Natural killer cell treated with Interleukin-12 subunit alpha and Interleukin-12 subunit beta and Interleukin-15 and Interleukin-18, amount 100 ng/mL, for 72 hours (primary cell): ENCODE measurements around the gene PDE11A. TPM values are rescaled to one million over a fixed set of nuclear protein-coding genes. Genes with fewer than 3 reads are reported as not detected.

Experiments used
- ATAC-seq, 2 donors: fragments of 150-1000 bp; cut with Tn5 transposase in 1 of 2; sonication (Bioruptor Pico), chemical (Tn5 transposase) in 1 of 2; 2 replicates each; pipeline ENCODE4 v1.10.0; 2021
- DNase-seq: peaks from one replicate; pipeline ENCODE4 v3.0.0; 2022; ENCODE audit warnings: low spot score
- H3K27ac Mint-ChIP-seq, 2 donors: 1 replicate in 1 of 2; 2 replicates in 1 of 2; pipeline ENCODE4 v1.8.0; 2022; ENCODE audit warnings: mixed read lengths in 2 of 2, mild to moderate bottlenecking in 1 of 2, moderate library complexity in 1 of 2
- H3K27me3 Mint-ChIP-seq, 2 donors: 1 replicate in 1 of 2; 2 replicates in 1 of 2; pipeline ENCODE4 v1.8.0; 2022; ENCODE audit warnings: mixed read lengths in 2 of 2
- H3K36me3 Mint-ChIP-seq: one replicate; pipeline ENCODE4 v1.8.0; 2022; ENCODE audit warnings: mixed read lengths
- H3K4me1 Mint-ChIP-seq, 2 donors: 1 replicate in 1 of 2; 2 replicates in 1 of 2; pipeline ENCODE4 v1.8.0; 2022; ENCODE audit warnings: low read depth in 2 of 2, mixed read lengths in 2 of 2, mild to moderate bottlenecking in 1 of 2
- H3K4me3 Mint-ChIP-seq: one replicate; pipeline ENCODE4 v1.8.0; 2022; ENCODE audit warnings: mixed read lengths
- H3K9me3 Mint-ChIP-seq: 2 replicates; pipeline ENCODE4 v1.8.0; 2022; ENCODE audit warnings: mixed read lengths
- total RNA-seq, 2 donors: library from RNA; stranded (reverse); gene quantifications; one replicate each; pipeline ENCODE4 v1.2.3, GENCODE V29; 2022

The PDE11A gene
- total RNA-seq, 2 donors from 2014 or later = not detected

DNA sequence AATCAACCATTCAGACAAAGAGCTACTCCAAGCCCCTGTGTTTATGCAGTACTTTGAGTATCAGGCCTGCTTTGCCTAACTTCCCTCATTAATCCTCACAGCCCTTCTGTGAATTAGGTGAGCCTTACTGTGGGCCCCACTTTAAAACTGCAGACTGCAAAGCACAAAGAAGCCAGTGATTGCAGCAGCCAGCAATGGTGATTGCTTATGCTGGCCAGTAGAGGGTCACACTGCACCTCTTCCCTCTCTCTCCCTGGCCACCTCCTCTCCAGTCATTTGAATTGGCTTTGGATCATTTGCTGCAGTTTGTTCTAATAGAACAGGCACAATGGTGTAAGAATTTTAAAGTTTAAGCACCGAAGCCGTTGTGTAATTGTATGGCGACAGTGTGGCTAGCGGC lies 450.1 kb downstream of the PDE11A start:
- no peaks in the 10 kb centered on the region for H3K36me3 Mint-ChIP-seq
- no peak overlapping the region for H3K4me3 Mint-ChIP-seq
- H3K27ac Mint-ChIP-seq = no peak overlapping the region
- H3K4me1 Mint-ChIP-seq = peaks cover 6 to 12% of the 10 kb centered on the region in 2 donors
- DNase-seq (no peak), ATAC-seq (no peak)
- no peaks in the 10 kb centered on the region for H3K9me3 Mint-ChIP-seq
- H3K27me3 Mint-ChIP-seq = peaks cover 13 to 14% of the 10 kb centered on the region in 2 donors

DNA sequence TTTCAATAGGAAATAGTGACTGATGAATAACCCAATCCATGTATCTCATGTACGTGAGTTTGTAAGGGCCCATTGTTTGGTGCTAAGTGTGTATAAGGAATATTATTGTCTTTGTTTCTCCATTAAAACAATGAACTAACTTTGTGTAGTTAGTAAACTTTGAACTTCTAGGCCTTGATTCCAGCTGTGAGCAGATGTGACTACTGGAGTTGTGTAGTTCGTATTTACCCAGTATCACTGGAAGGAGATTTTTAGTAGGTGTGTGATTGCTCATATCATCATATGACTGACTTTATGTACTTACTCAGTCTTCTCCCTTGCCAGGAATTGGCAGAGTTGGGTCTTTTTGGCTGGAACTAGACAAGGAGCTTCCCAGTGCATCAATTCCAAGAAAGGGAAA lies 452.6 kb downstream of the PDE11A start:
- Mint-ChIP-seq H3K27ac (peak overlapping the region in 1 of 2 donors; percentile 99), H3K27me3 (peaks cover 5 to 6% of the 10 kb centered on the region in 2 donors), H3K4me1 (peaks cover 6 to 12% of the 10 kb centered on the region in 2 donors), H3K9me3 (no peaks in the 10 kb centered on the region), H3K36me3 (no peaks in the 10 kb centered on the region), H3K4me3 (no peak overlapping the region)
- ATAC-seq (no peak), DNase-seq (no peak)

DNA sequence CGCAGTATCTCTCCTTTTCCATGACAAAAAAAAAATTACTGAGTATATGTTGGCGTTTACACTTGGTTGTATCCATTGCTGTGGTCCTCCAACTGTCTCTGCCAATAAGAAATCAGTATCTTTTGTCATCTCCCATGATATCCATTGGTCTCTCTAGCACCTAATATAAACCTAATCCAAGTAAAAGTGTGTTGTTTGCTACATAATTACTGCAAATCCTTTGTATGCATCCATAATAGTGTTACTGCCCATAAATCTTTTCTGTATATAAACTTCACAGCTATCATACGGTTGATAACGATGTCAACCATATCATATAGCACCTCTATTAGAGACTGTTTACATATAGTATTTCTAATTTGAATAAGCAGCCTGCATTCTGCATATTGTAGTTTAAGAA lies 453.1 kb downstream of the PDE11A start:
- H3K4me1 Mint-ChIP-seq = peaks cover 6 to 12% of the 10 kb centered on the region in 2 donors
- DNase-seq = no peak
- H3K27me3 Mint-ChIP-seq = peaks cover 5 to 6% of the 10 kb centered on the region in 2 donors
- H3K9me3 Mint-ChIP-seq = no peaks in the 10 kb centered on the region
- no peaks in the 10 kb centered on the region for H3K36me3 Mint-ChIP-seq
- peak overlapping the region in 1 of 2 donors; percentile 99 for H3K27ac Mint-ChIP-seq
- ATAC-seq = no peak
- H3K4me3 Mint-ChIP-seq = peak overlapping the region; percentile 96

DNA sequence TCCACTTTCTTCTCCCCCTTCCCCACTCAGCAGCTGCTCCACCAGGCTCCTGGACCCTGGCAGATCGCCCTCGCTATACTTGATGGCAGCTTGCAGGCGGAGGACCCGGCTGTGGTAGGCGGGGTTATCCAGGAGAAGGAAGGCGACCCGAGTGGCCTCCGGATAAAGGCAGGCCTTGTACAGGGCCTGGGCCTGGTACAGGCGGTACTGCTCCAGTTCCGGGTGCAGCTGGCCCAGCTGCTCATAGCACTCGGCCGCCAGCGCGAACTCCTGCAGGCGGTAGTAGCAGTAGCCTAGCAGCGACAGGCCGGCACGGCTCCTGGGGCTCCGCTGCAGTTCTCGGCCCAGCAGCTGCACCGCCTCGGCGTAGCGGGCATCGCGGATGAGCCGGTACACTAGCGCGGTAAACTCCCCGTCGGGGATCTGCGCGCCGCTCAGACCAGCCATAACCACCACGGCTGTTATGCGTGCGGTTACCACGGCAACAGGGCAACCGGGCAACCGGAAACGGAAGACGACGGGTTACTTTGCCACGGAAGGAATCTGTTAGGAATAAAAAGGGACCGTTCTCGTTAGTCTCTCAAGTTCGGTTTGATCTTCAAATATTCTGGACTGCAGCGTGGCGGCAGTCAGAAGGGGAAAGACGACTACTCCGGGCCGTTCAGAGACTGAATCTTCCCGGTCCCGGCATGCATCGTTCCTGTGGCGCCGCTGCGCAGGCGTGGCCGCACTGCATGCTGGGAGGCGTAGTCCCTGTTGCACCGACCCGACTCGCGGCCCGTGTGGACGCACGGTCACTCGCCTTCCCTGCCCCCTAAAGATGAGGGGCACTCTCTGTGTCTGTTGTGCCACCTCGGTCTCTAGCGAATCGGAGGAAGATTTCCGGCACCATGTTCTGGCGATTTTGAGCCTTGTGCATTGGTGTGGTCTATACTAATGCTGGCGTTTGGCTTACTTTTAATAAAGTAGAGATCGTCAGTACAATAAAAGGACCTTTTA lies 454.0 kb downstream of the PDE11A start:
- Mint-ChIP-seq H3K4me3 (peak overlapping the region; percentile 96), H3K9me3 (no peaks in the 10 kb centered on the region), H3K27me3 (peaks cover 5 to 6% of the 10 kb centered on the region in 2 donors), H3K27ac (peak overlapping the region; percentile 99), H3K36me3 (no peaks in the 10 kb centered on the region), H3K4me1 (peaks cover 6 to 12% of the 10 kb centered on the region in 2 donors)
- peak; percentile 93 for DNase-seq
- peak; percentile 97 for ATAC-seq

DNA sequence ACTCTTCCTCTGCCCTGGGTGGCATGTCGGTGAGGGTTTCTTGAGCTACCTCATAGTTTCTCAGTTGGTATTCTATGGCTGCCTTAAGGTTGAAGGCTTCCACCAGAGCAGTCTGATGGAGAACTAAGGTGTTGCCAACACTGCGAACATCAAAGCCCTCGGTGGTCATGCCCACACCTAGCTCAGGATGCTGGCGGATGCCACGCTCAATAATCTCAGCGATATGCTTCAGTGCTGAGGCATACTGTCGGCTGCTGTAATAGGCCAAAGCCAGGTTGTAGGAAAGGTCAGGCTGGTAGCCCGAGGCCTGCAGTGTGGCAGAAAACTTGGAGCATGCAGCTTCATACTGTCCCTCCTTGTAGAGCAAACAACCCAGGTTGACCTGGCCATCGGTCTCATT lies 454.7 kb downstream of the PDE11A start:
- no peak for ATAC-seq
- Mint-ChIP-seq H3K4me3 (peak overlapping the region; percentile 96), H3K4me1 (peaks cover 6 to 12% of the 10 kb centered on the region in 2 donors), H3K27me3 (peaks cover 4 to 6% of the 10 kb centered on the region in 2 donors), H3K9me3 (no peaks in the 10 kb centered on the region), H3K36me3 (no peaks in the 10 kb centered on the region), H3K27ac (peak overlapping the region; percentile 99)
- no peak for DNase-seq

DNA sequence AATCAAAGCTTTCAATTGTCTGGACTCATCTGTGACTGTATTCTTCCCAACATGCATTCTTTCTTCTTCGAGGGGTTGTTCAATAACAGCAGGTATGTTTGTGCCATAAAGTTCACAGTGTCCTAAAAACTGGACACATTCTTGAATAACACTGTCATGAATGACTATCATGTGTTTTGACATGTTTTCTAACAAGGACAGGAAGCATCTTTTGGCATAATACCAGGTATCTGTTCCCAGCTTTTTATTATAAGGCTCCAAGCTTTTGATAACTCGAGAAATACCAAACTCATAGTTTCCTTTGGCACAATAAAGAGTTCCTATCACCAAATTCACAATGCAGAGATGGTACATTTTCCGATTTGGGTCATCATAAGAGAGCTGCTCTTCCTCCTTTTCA lies 455.8 kb downstream of the PDE11A start:
- H3K4me1 Mint-ChIP-seq = peaks cover 6 to 12% of the 10 kb centered on the region in 2 donors
- H3K27ac Mint-ChIP-seq = no peak overlapping the region
- no peak overlapping the region for H3K4me3 Mint-ChIP-seq
- H3K9me3 Mint-ChIP-seq = no peaks in the 10 kb centered on the region
- H3K36me3 Mint-ChIP-seq = no peaks in the 10 kb centered on the region
- ATAC-seq (no peak), DNase-seq (no peak)
- peaks cover 0 to 3% of the 10 kb centered on the region in 2 donors for H3K27me3 Mint-ChIP-seq

DNA sequence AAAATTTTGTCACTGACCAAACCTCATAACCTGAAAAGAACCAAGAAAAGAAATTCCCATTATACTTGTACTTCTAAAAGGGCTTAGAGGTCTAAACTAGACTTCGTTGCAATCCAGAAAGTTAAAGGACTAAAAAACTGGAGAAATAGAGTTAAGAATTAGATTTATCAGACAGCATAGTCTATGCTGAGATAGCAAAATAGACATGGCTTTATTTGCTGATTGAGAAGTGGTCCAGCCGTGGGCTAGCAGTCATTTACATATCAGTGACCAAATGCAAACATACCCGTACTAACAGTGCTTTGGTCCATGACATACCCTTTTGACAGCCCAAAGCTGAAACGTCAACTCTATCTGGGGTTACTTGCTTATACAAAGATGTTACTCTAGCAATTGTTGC lies 456.5 kb downstream of the PDE11A start:
- Mint-ChIP-seq H3K9me3 (no peaks in the 10 kb centered on the region), H3K27me3 (peaks cover 0 to 6% of the 10 kb centered on the region in 2 donors), H3K4me3 (no peak overlapping the region), H3K27ac (no peak overlapping the region), H3K36me3 (no peaks in the 10 kb centered on the region), H3K4me1 (peaks cover 6 to 12% of the 10 kb centered on the region in 2 donors)
- no peak for ATAC-seq
- no peak for DNase-seq

DNA sequence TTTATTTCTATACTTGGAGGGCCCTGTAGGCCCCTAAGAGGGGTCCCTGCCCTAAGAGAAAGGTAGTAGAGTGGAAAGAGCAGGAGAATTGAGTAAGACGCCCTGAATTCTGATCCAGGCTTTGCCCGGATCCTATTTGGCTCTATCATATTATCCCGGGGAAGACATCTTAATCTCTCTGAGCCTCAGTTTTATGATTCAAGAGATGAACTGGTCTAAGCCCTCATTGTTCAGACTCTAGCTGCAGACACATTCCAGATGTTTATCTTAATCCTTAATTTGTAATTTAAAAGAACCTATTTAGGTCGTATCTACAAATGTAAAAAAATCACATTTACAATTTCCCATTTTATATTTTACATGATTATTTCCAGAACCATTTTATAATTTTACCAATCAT lies 459.9 kb downstream of the PDE11A start:
- Mint-ChIP-seq H3K27ac (no peak overlapping the region), H3K27me3 (peaks cover 0 to 12% of the 10 kb centered on the region in 2 donors), H3K4me1 (peaks cover 0 to 2% of the 10 kb centered on the region in 2 donors), H3K36me3 (peaks cover 2% of the 10 kb centered on the region), H3K9me3 (no peaks in the 10 kb centered on the region), H3K4me3 (no peak overlapping the region)
- DNase-seq (no peak), ATAC-seq (no peak)

DNA sequence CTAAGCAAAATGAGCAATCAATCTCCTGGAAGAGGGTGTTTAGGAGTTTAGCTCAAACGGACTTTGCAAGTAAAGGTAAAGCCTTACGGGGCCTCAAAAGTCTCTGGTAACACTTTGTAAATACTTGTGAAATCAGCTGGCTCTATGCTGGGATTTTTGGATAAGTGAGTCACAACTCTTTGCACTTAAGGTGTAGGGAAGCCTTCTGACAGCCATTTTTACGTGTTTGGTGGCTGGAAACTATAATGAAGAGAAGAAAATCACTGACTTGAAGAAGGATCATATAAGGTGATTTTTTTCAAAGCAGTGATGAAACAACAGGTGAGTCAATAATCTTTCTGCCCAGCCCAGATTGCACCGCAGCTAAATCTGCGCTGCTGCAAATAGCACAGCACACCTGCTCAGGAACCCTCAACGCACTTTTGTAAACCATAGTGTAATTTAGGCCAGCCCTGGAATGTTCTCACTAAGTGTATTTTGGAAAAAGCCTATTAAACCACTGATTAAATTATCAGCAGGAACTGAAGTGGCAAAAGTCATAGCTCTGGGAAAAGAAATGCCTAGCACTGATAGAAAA lies 461.2 kb downstream of the PDE11A start:
- Mint-ChIP-seq H3K4me1 (peaks cover 0 to 4% of the 10 kb centered on the region in 2 donors), H3K4me3 (no peak overlapping the region), H3K36me3 (peaks cover 4% of the 10 kb centered on the region), H3K27ac (no peak overlapping the region), H3K27me3 (peaks cover 0 to 14% of the 10 kb centered on the region in 2 donors), H3K9me3 (no peaks in the 10 kb centered on the region)
- DNase-seq (no peak), ATAC-seq (no peak)

DNA sequence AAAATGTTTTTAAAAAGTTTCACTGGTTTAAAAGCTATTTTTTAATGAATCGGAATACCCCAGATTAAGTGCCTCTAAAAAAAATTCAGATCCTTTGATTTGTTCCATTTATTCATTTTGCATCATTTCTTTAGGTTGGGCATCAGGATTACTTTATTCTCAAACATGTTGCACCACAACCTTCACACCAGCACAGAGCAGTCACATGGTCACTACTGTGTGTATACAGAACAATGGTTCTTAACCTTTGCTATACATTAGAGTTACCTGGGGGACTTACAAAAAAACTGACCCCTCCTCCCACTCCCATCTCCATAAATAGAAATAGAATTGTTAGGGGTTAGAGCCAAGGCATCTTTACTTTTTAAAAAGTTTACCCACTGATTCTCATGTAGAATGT lies 461.8 kb downstream of the PDE11A start:
- ATAC-seq = no peak
- Mint-ChIP-seq H3K36me3 (peaks cover 4% of the 10 kb centered on the region), H3K27ac (no peak overlapping the region), H3K4me1 (peaks cover 0 to 4% of the 10 kb centered on the region in 2 donors), H3K4me3 (no peak overlapping the region), H3K9me3 (no peaks in the 10 kb centered on the region), H3K27me3 (peaks cover 0 to 11% of the 10 kb centered on the region in 2 donors)
- no peak for DNase-seq

DNA sequence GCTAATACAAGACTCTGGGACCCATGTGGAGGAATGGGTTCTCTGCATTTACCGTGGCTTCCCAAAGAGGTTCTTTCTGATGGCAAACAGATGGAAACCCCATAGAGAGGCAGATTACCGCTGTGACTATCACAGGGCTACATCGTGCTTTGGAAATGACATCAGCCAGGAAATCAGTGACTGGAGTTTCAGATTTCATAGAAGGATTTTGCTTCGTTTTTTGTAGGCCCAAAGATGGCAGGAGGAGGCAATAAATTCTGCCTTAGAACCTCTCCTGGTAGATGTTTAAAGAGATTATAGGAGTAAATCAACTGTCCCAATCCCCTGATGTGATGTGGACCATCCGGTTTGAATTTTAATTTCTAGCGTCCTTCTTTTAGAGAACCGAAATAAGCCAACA lies 465.9 kb downstream of the PDE11A start:
- peaks cover 0 to 4% of the 10 kb centered on the region in 2 donors for H3K4me1 Mint-ChIP-seq
- peaks cover 0 to 11% of the 10 kb centered on the region in 2 donors for H3K27me3 Mint-ChIP-seq
- no peaks in the 10 kb centered on the region for H3K9me3 Mint-ChIP-seq
- DNase-seq = no peak
- H3K4me3 Mint-ChIP-seq = no peak overlapping the region
- peaks cover 4% of the 10 kb centered on the region for H3K36me3 Mint-ChIP-seq
- H3K27ac Mint-ChIP-seq = no peak overlapping the region
- no peak for ATAC-seq

DNA sequence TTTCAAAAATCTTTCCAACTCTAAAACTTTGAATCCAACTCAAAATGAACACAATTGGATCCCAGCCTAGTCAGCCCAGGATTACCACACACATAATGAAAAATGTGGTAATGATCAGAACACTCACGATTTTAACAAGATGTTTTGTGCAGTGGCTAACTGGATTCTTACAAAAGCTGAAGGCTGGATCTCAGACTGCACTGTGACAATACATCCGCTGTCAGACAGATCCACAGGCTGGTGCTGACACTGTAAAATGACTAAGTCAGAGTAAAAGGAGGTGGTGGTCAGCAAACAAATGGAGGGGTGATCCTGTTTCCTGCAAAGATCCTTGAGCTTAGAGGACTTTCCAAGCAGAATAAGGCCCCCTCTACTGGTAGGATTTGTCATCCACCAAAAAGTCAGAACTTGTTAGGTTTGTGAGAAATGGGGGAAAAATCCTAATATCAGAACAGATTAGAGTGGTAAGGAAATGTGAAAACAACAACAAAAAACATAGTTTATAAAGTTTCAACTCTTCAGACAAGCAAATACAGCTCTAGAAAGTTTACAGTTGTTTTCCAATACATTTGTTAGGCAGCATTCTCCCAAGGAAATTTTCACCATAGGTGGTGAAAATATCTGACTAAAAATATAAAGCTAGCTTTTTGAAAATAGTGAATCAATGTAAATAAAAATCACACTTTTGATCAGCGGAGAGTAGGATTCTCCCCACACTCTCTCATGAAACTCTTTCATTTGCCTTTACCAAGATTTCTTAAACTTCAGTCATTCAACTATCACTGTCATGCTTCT lies 468.1 kb downstream of the PDE11A start:
- no peak overlapping the region for H3K27ac Mint-ChIP-seq
- peaks cover 0 to 9% of the 10 kb centered on the region in 2 donors for H3K27me3 Mint-ChIP-seq
- peaks cover 4% of the 10 kb centered on the region for H3K36me3 Mint-ChIP-seq
- DNase-seq (no peak), ATAC-seq (no peak)
- H3K4me1 Mint-ChIP-seq = peaks cover 0 to 4% of the 10 kb centered on the region in 2 donors
- H3K4me3 Mint-ChIP-seq = no peak overlapping the region
- no peaks in the 10 kb centered on the region for H3K9me3 Mint-ChIP-seq

DNA sequence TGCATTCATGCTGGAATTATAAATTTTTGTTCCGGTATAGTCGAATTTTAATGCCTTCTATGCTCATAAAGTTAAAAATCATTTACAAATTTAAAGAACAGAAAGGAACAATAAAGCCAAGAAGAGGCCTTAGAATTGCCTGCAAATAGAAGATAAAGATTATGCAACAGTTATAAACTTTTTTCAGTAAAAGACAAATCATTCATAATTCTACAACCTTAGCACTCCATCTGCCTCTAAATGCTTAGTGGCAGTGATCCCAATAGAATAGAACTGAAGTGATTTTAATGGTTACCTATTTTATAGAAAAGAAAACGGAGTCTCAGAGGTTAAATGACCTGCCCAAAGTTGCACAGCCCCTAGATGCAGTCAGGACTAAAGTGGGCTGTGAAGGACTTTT lies 468.8 kb downstream of the PDE11A start:
- no peak for ATAC-seq
- H3K36me3 Mint-ChIP-seq = peaks cover 4% of the 10 kb centered on the region
- H3K9me3 Mint-ChIP-seq = no peaks in the 10 kb centered on the region
- no peak for DNase-seq
- peaks cover 0 to 4% of the 10 kb centered on the region in 2 donors for H3K4me1 Mint-ChIP-seq
- H3K27ac Mint-ChIP-seq = no peak overlapping the region
- peaks cover 0 to 7% of the 10 kb centered on the region in 2 donors for H3K27me3 Mint-ChIP-seq
- H3K4me3 Mint-ChIP-seq = no peak overlapping the region
